H9 (cell line): ENCODE results near the gene NBEAL2. TPM values are rescaled to one million over a fixed set of nuclear protein-coding genes. Genes with fewer than 3 reads are reported as not detected.

Source experiments
- DNase-seq: peaks from one replicate; pipeline ENCODE4 v3.0.0-alpha.2; 2017
- H2AFZ ChIP-seq: one replicate; pipeline ENCODE4 v1.6.1; 2013; ENCODE audit warnings: mild to moderate bottlenecking, low read length, control low read depth, moderate library complexity
- H2AK5ac ChIP-seq: 2 replicates; pipeline ENCODE4 v1.6.1; 2013; ENCODE audit warnings: low read length, control low read depth, mixed read lengths; ENCODE audit not compliant: insufficient read length
- H2BK120ac ChIP-seq: one replicate; pipeline ENCODE4 v1.6.1; 2013; ENCODE audit warnings: low read depth, mild to moderate bottlenecking, low read length, control low read depth, inconsistent platforms; ENCODE audit not compliant: poor library complexity, severe bottlenecking
- H2BK12ac ChIP-seq: 2 replicates; pipeline ENCODE4 v1.6.1; 2013; ENCODE audit warnings: low read length, control low read depth, mixed read lengths, low read depth; ENCODE audit not compliant: insufficient read length
- H2BK15ac ChIP-seq: 2 replicates; pipeline ENCODE4 v1.6.1; 2013; ENCODE audit warnings: low read depth, low read length, control low read depth
- H2BK20ac ChIP-seq: one replicate; pipeline ENCODE4 v1.6.1; 2013; ENCODE audit warnings: low read depth, mild to moderate bottlenecking, low read length, control low read depth, inconsistent platforms; ENCODE audit not compliant: poor library complexity, severe bottlenecking
- H2BK5ac ChIP-seq: 2 replicates; pipeline ENCODE4 v1.6.1; 2013; ENCODE audit warnings: low read length, control low read depth, mixed read lengths; ENCODE audit not compliant: insufficient read length
- H3K14ac ChIP-seq: 2 replicates; pipeline ENCODE4 v1.6.1; 2013; ENCODE audit warnings: low read length, control low read depth; ENCODE audit not compliant: insufficient read depth
- H3K18ac ChIP-seq: 2 replicates; pipeline ENCODE4 v1.6.1; 2013; ENCODE audit warnings: low read depth, mild to moderate bottlenecking, mixed read lengths, low read length, control low read depth; ENCODE audit not compliant: insufficient read length
- H3K23ac ChIP-seq: 2 replicates; pipeline ENCODE4 v1.6.1; 2013; ENCODE audit warnings: low read length, control low read depth, mixed read lengths, low read depth; ENCODE audit not compliant: insufficient read length
- H3K23me2 ChIP-seq: 2 replicates; pipeline ENCODE4 v1.6.1; 2013; ENCODE audit warnings: low read depth, mild to moderate bottlenecking, mixed read lengths, low read length, control low read depth; ENCODE audit not compliant: insufficient read length, poor library complexity, severe bottlenecking
- H3K27ac ChIP-seq: 2 replicates; pipeline ENCODE4 v1.5.1; 2013; ENCODE audit warnings: low read length, control low read depth, mixed read lengths, low read depth; ENCODE audit not compliant: insufficient read length
- H3K27me3 ChIP-seq: 2 replicates; pipeline ENCODE4 v1.6.1; 2013; ENCODE audit warnings: low read length, control low read depth, inconsistent platforms; ENCODE audit not compliant: insufficient read depth
- H3K4ac ChIP-seq: 2 replicates; pipeline ENCODE4 v1.6.1; 2013; ENCODE audit warnings: low read depth, mild to moderate bottlenecking, control low read depth, inconsistent platforms, low read length, moderate library complexity
- H3K4me1 ChIP-seq: 2 replicates; pipeline ENCODE4 v1.6.1; 2013; ENCODE audit warnings: low read length, control low read depth, inconsistent platforms; ENCODE audit not compliant: insufficient read depth
- H3K4me2 ChIP-seq: 2 replicates; pipeline ENCODE4 v1.6.1; 2013; ENCODE audit warnings: low read length, control low read depth, mixed read lengths; ENCODE audit not compliant: insufficient read length, insufficient read depth
- H3K56ac ChIP-seq: 2 replicates; pipeline ENCODE4 v1.6.1; 2013; ENCODE audit warnings: low read depth, mild to moderate bottlenecking, mixed read lengths, low read length, control low read depth; ENCODE audit not compliant: insufficient read length
- H3K79me1 ChIP-seq: 2 replicates; pipeline ENCODE4 v1.6.1; 2013; ENCODE audit warnings: low read depth, mild to moderate bottlenecking, moderate library complexity, low read length, control low read depth, inconsistent platforms; ENCODE audit not compliant: insufficient read depth, poor library complexity, severe bottlenecking
- H3K79me2 ChIP-seq: 2 replicates; pipeline ENCODE4 v1.6.1; 2013; ENCODE audit warnings: low read length, control low read depth, inconsistent platforms; ENCODE audit not compliant: insufficient read depth
- H3K9ac ChIP-seq: 2 replicates; pipeline ENCODE4 v1.6.1; 2013; ENCODE audit warnings: low read length, control low read depth, mixed read lengths; ENCODE audit not compliant: insufficient read length; ENCODE audit errors: extremely low read depth
- H3K9me3 ChIP-seq: one replicate; pipeline ENCODE4 v1.6.1; 2013; ENCODE audit warnings: low read depth, low read length, inconsistent platforms; ENCODE audit not compliant: control insufficient read depth
- H3T11ph ChIP-seq: one replicate; pipeline ENCODE4 v1.6.1; 2013; ENCODE audit warnings: mild to moderate bottlenecking, low read length, control low read depth, inconsistent platforms
- H4K20me1 ChIP-seq: one replicate; pipeline ENCODE4 v1.6.1; 2013; ENCODE audit not compliant: control insufficient read depth, insufficient read length, insufficient read depth
- H4K5ac ChIP-seq: 2 replicates; pipeline ENCODE4 v1.6.1; 2013; ENCODE audit warnings: low read depth, mild to moderate bottlenecking, mixed read lengths, low read length, control low read depth; ENCODE audit not compliant: insufficient read length
- H4K8ac ChIP-seq: replicated peaks from 2 replicates; pipeline ENCODE4 v1.6.1; 2013; ENCODE audit warnings: low read length, control low read depth, mixed read lengths, low read depth; ENCODE audit not compliant: insufficient read length
- H4K91ac ChIP-seq: 2 replicates; pipeline ENCODE4 v1.6.1; 2013; ENCODE audit warnings: low read depth, mild to moderate bottlenecking, moderate library complexity, mixed read lengths, low read length, control low read depth; ENCODE audit not compliant: insufficient read length
- H3K27ac Mint-ChIP-seq, 3 experiments: 2 replicates in 2 of 3; 3 replicates in 1 of 3; pipeline ENCODE4 v1.8.0; 2020 to 2021; ENCODE audit warnings: mixed read lengths in 3 of 3, mild to moderate bottlenecking in 1 of 3, moderate library complexity in 1 of 3
- H3K27me3 Mint-ChIP-seq: 2 replicates; pipeline ENCODE4 v1.8.0; 2021; ENCODE audit warnings: low read depth, mild to moderate bottlenecking, moderate library complexity, mixed read lengths
- H3K36me3 Mint-ChIP-seq, 3 experiments: 2 replicates in 2 of 3; 3 replicates in 1 of 3; pipeline ENCODE4 v1.8.0; 2020 to 2021; ENCODE audit warnings: low read depth in 3 of 3, mixed read lengths in 3 of 3; ENCODE audit not compliant: insufficient read depth in 1 of 3
- H3K4me1 Mint-ChIP-seq, 2 experiments: 2 replicates each; pipeline ENCODE4 v1.8.0; 2020; ENCODE audit warnings: mixed read lengths in 2 of 2
- H3K4me3 Mint-ChIP-seq, 2 experiments: 2 replicates in 1 of 2; 3 replicates in 1 of 2; pipeline ENCODE4 v1.8.0; 2020 to 2021; ENCODE audit warnings: mild to moderate bottlenecking in 2 of 2, mixed read lengths in 2 of 2, moderate library complexity in 1 of 2
- H3K9me3 Mint-ChIP-seq, 2 experiments: 2 replicates in 1 of 2; 3 replicates in 1 of 2; pipeline ENCODE4 v1.8.0; 2020; ENCODE audit warnings: mild to moderate bottlenecking in 2 of 2, mixed read lengths in 2 of 2, moderate library complexity in 1 of 2
- CTCF ChIP-seq: fragments of 200-600 bp; sonication (generic); conservative IDR thresholded peaks from 3 replicates; pipeline ENCODE4 v1.8.0; 2021; ENCODE audit warnings: antibody characterized with exemption, mild to moderate bottlenecking
- WGBS: extraction: QIAGEN DNeasy Blood & Tissue Kit; methylation state at CpG from one replicate; pipeline ENCODE4 v1.1.7; 2013; ENCODE audit warnings: missing lambda C conversion rate, low lambda C conversion rate, mixed read lengths; ENCODE audit not compliant: insufficient read length; ENCODE audit errors: extremely low coverage; 5-methylcytosine and 5-hydroxymethylcytosine counted together
- total RNA-seq: library from RNA; stranded (reverse); gene quantifications from 2 replicates; pipeline ENCODE4 v1.2.1, GENCODE V29; 2021

Gene NBEAL2
- total RNA-seq, 1 experiment from 2014 or later: 52.1 TPM

- Histone ChIP-seq H2BK20ac (no peak overlapping the region), H3K23me2 (no peaks in the 10 kb centered on the region), H3T11ph (no peak overlapping the region), H3K4me1 (peaks cover 8% of the 10 kb centered on the region; the same call in 1 of the 2 replicates), H2BK12ac (no peak overlapping the region), H3K56ac (no peak overlapping the region), H4K5ac (no peak overlapping the region), H3K79me1 (peaks cover 4% of the 10 kb centered on the region), H4K8ac (no peak overlapping the region), H3K9me3 (no peaks in the 10 kb centered on the region), H4K20me1 (no peaks in the 10 kb centered on the region), H3K4ac (no peak overlapping the region), H3K27ac (no peak overlapping the region), H2AFZ (no peak overlapping the region), H3K79me2 (peaks cover 6% of the 10 kb centered on the region; the same call in 1 of the 2 replicates), H3K9ac (no peak overlapping the region), H3K27me3 (no peaks in the 10 kb centered on the region), H2BK15ac (no peak overlapping the region), H4K91ac (no peak overlapping the region), H3K14ac (no peak overlapping the region), H2BK5ac (no peak overlapping the region), H3K18ac (no peak overlapping the region), H2BK120ac (no peak overlapping the region), H3K4me2 (no peak overlapping the region), H3K23ac (no peak overlapping the region), H2AK5ac (no peak overlapping the region)
- peaks cover 42 to 43% of the 10 kb centered on the region in 2 experiments for H3K4me1 Mint-ChIP-seq
- peak; percentile 91 for DNase-seq
- WGBS: no CpG with 5 or more reads among the region's 7 CpGs
- TF ChIP-seq CTCF: peak; percentile 73
- no peaks in the 10 kb centered on the region for H3K9me3 Mint-ChIP-seq
- peak overlapping the region; percentile 18 to 94 (median 93); a peak in 5 of 7 replicates for H3K27ac Mint-ChIP-seq
- no peaks in the 10 kb centered on the region for H3K27me3 Mint-ChIP-seq
- no peak overlapping the region for H3K4me3 Mint-ChIP-seq
- peaks cover 16 to 36% (median 35%) of the 10 kb centered on the region in 3 experiments; a peak in 6 of 7 replicates for H3K36me3 Mint-ChIP-seq
Observed at GRCh38 chr3:46935168-46935858, 44.2 kb upstream of the NBEAL2 start.
